Measurements from ENCODE around the gene SFPQ.
"Not testable (repeated sequence)": the region's sequence is repeated elsewhere in the genome, so short reads cannot be mapped to it uniquely, and the experiment has no call there.

SFPQ gene

GRCh38 chr1:35173491-35173890, 19.5 kb downstream of the SFPQ start:
- DNase-seq (ENCODE audit: low spot score), result no peak

DNA sequence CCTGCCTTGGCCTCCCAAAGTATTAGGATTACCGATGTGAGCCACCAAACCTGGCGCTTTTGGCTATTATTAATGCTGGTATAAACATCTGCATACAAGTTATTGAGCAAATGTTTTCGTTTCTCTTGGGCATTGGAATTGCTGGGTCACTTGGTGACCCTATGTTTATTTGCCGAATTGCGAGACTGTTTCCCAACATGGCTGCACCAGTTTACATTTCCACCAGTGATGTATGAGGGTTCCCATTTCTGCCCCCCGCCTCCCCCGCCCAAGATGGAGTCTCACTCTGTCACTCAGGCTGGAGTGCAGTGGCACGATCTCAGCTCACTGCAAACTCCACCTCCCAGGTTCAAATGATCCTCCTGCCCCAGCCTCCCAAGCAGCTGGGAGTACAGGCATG, 20.9 kb downstream of the SFPQ start:
- no peak for DNase-seq (ENCODE audit: low spot score)
- Histone ChIP-seq H3K27ac (no peak overlapping the region), H3K4me3 (no peak overlapping the region)
- TF ChIP-seq, protein P1, sequence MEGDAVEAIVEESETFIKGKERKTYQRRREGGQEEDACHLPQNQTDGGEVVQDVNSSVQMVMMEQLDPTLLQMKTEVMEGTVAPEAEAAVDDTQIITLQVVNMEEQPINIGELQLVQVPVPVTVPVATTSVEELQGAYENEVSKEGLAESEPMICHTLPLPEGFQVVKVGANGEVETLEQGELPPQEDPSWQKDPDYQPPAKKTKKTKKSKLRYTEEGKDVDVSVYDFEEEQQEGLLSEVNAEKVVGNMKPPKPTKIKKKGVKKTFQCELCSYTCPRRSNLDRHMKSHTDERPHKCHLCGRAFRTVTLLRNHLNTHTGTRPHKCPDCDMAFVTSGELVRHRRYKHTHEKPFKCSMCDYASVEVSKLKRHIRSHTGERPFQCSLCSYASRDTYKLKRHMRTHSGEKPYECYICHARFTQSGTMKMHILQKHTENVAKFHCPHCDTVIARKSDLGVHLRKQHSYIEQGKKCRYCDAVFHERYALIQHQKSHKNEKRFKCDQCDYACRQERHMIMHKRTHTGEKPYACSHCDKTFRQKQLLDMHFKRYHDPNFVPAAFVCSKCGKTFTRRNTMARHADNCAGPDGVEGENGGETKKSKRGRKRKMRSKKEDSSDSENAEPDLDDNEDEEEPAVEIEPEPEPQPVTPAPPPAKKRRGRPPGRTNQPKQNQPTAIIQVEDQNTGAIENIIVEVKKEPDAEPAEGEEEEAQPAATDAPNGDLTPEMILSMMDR (IDR thresholded peaks at IDR 0.05), result no peak

More at GRCh38 chr1:35173491-35173890, 19.5 kb downstream of the SFPQ start:
- no peak overlapping the region for H3K4me3 ChIP-seq
- no peak overlapping the region for H3K27ac ChIP-seq
- TF ChIP-seq, protein P1 (IDR thresholded peaks at IDR 0.05), result no peak

DNA sequence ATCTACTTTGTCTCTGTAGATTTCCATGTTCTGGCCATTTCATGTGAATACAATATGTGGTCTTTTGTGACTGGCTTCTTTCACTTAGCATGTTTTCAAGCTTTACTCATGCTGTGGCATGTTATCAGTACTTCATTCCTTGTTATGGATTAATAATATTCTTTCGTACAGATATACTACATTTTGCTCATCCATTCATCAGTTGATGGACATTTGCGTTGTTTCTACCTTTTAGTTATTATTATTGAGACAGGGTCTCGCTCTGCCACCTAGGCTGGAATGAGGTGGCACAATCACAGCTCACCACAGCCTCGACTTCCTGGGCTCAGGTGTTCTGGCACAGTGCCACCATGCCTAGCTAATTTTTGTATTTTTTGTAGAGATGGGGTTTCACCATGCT, 21.4 kb downstream of the SFPQ start:
- no peak overlapping the region for H3K27ac ChIP-seq
- no peak overlapping the region for H3K4me3 ChIP-seq
- TF ChIP-seq, protein P1 (IDR thresholded peaks at IDR 0.05), result no peak
- no peak for DNase-seq (ENCODE audit: low spot score)

DNA sequence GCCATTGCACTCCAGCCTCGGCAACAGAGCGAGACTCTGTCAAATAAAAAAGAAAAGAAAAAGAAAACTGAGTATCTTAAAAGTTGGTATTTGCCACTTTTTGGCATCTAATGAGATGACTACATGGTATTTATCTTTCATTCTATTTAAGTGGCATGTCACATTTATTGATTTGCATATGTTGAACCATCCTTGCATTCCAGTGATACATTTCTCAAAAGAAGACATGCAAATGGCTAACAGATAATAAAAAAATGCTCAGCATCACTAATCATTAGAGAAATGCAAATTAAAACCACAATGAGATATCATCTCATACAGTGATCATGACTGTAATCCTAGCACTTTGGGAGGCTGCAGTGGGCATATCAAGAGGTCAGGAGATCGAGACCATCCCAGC, 28.1 kb downstream of the SFPQ start:
- H3K4me3 ChIP-seq, result no peak overlapping the region
- no peak overlapping the region for H3K27ac ChIP-seq
- no peak for DNase-seq (ENCODE audit: low spot score)
- TF ChIP-seq, protein P1 (IDR thresholded peaks at IDR 0.05), result no peak

DNA sequence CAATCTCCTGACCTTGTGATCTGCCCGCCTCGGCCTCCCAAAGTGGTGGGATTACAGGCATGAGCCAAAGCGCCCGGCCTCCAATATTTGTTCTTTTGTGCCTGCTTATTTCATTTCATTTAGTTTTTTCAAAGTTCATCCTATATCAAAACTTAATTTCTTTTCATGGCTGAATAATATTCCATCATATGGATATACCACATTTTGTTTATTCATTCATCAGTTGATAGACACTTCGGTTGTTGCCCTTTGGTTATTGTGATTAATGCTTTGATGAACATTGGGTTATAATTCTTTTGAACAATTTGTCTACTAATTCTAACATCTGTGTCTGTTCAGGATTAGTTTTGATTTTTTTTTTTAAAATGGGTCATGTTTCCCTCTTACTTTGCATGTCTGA, 41.7 kb downstream of the SFPQ start:
- H3K27ac ChIP-seq, result no peak overlapping the region
- H3K4me3 ChIP-seq, result no peak overlapping the region
- no peak for DNase-seq (ENCODE audit: low spot score)
- TF ChIP-seq, protein P1 (IDR thresholded peaks at IDR 0.05), result no peak

DNA sequence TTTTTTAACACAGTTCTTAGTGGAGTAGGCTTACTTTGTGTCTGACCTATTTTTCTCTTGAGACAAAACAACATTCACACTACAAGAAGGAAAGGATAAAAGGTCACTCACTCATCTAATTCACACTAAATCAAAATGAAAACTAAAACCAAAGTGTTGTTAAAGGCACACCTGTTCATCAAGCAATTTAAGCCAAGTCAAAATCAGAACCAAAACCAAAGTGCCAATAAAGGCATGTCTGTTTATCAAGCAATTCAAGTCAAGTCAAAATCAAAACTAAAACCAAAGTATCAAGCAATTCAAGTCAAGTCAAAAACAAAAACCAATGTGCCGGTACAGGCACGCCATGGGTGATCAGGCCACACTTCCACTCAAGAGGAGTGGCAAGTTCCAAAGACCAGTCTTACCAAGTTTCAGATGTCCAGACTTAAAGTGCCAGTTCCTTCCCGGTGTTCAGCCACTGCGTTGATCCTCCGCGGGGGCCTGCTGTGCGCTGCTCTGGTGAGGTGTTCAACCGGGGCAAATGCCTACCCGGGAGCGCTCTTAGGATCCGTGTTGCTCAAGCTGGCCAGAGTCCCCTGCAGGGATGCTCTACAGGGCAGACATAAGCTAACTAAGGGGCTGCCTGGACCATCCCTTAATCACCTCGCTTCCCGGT, 46.9 kb downstream of the SFPQ start:
- not testable (repeated sequence) for DNase-seq (ENCODE audit: low spot score); H3K4me3 ChIP-seq; H3K27ac ChIP-seq

- no peak for DNase-seq (ENCODE audit: low spot score)
- TF ChIP-seq, protein P1 (IDR thresholded peaks at IDR 0.05), result no peak
- Histone ChIP-seq H3K4me3 (no peak overlapping the region), H3K27ac (no peak overlapping the region)
These were observed 49.0 kb downstream of the SFPQ start for GRCh38 chr1:35143737-35144508.

GRCh38 chr1:35142728-35143127, 50.2 kb downstream of the SFPQ start:
- not testable (repeated sequence) for H3K4me3 ChIP-seq; DNase-seq (ENCODE audit: low spot score); H3K27ac ChIP-seq

GRCh38 chr1:35142294-35142693, 50.7 kb downstream of the SFPQ start:
- DNase-seq (ENCODE audit: low spot score); H3K4me3 ChIP-seq; H3K27ac ChIP-seq: not testable (repeated sequence)

DNA sequence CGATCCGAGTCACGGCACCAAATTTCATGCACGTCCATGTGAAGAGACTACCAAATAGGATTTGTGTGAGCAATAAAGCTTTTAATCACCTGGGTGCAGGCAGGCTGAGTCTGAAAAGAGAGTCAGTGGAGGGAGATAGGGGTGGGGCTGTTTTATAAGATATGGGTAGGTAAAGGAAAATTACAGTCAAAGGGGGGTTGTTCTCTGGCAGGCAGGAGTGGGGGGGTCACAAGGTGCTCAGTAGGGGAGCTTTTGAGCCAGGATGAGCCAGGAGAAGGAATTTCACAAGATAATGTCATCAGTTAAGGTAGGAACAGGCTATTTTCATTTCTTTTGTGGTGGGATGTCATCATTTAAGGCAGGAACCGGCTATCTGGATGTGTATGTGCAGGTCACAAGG, 55.4 kb downstream of the SFPQ start:
- not testable (repeated sequence) for H3K4me3 ChIP-seq; DNase-seq (ENCODE audit: low spot score); H3K27ac ChIP-seq

Data from coronary artery (tissue), 2 donors.